HS-27A (cell line): ENCODE data around the gene ARHGAP26.

Experiments used
- DNase-seq: peaks from one replicate; pipeline ENCODE4 v3.0.0-alpha.2; 2012; ENCODE audit warnings: low read depth, missing footprints

ARHGAP26 gene

DNA sequence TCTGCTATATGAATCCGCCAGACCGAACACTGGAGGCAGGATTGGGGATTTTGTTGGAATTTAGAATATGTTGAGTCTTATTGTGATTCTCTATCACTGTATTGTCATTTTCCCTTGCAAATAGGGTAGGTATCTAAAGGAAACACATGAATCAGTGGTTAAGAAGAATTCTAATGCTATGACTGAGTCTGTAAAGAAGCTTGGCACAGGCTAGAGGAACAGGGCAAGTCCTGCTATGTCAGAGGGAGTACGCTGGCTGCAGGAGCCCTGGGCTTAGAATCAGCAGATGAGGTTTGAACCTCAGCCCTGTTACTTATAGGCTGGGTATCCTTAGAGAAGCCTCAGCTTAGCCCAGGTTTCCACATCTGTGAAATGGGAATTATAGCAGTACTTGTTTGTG lies 435.2 kb downstream of the ARHGAP26 start:
- peak; percentile 77 for DNase-seq

DNA sequence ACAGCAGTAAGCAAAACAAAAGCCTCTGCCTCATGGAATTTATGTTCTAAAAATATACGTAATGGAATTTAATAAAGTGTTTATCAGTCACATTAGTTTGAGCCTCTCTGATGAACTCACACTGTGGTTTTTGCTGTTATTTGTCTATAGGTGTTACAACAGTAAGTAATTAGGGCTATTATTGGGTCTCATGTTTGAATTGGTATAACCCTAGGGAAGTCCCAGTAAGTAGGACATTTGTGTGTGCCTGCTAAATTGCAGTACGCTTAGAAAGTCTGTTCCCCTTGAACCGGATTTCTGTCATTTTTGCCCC lies 435.7 kb downstream of the ARHGAP26 start:
- no peak for DNase-seq

- no peak for DNase-seq
Observed at GRCh38 chr5:143206196-143207053, 436.2 kb downstream of the ARHGAP26 start.

- DNase-seq: no peak
Observed at GRCh38 chr5:143207058-143207457, 436.9 kb downstream of the ARHGAP26 start.

GRCh38 chr5:143207563-143208364 lies 437.6 kb downstream of the ARHGAP26 start:
- DNase-seq: no peak

DNA sequence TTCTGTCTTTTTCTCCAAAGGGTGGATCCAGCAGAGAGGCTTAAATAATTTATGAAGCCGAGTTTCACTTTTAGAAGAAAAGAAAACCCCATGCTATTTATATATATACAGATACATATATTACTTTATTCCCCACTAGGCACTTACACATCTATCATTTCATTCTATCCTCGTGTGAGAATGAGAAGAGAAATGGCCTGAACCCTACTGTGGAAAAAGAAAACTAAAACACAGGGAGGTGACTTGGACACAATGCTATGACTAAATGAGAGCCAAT lies 438.1 kb downstream of the ARHGAP26 start:
- DNase-seq: no peak

DNA sequence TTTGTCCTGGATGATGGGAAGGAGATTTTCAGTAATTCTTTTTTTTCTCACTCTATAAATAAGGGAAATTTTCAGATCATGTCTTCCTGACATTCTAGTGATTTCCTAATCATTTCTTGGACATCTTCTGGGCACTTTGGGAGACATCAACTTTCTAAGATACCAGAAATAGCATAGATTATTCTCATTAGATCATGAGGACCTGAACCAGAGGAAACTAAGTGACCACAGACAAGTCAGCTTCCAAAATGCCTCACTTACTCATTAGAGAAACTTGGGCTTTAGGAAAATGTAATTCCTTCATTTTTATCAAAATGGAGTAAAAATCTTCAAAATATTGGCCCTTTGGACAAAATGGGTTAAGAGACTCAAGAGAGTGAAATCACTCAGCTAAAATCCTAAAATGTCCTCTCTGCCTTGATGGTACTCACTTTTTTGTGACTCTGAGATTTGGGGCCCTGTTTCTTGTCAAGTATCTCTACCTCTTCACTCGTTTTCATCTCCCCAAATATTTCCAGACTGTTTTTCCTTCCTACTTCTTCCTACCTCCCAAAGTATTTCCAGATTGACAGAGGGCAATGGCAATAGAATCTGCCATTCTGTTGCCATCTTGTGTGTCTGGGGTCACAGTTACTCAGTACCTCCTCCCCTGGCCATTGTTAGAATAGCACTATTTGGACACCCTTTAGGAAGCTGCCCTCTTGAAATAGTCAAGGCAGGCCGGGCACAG lies 438.8 kb downstream of the ARHGAP26 start:
- DNase-seq: no peak

DNA sequence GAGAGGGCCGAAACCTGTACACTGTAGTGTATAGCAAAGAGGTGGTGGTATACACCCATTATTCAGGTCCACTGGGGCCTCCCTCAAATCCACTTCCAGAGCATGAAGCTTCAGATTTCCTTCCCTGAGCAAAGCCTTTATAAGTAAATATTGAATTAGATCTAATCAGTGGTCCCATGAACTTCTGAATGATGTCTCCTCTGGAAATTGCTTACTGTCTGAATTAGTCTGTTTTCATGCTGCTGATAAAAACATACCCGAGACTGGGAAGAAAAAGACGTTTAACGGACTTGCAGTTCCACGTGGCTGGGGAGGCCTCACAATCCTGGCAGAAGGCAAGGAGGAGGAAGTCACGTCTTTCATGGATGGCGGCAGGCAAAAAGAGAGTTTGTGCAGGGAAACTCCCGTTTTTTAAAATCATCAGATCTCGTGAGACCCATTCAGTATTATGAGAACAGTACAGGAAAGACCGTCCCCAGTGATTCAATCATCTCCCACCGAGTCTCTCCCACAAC lies 439.8 kb downstream of the ARHGAP26 start:
- DNase-seq: no peak

DNA sequence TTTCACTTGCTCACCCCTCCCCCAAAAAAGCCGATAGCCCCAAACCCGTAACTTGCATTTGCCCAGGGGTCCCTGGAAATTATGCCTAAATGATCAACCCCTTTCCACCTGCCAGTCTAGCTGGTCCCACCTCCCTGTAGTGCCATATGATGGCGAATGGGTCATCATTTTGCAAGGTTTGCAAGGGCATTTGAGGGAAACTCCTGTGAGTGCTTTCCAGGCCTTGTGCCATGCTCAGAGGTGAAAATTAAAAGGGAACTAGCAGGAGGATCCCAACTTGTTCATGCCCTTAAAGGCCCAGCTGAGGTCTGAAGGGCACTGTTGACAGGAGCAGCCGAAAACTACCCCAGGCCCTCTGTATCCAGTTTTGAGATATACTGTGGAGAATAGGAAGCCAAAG lies 440.4 kb downstream of the ARHGAP26 start:
- no peak for DNase-seq

DNA sequence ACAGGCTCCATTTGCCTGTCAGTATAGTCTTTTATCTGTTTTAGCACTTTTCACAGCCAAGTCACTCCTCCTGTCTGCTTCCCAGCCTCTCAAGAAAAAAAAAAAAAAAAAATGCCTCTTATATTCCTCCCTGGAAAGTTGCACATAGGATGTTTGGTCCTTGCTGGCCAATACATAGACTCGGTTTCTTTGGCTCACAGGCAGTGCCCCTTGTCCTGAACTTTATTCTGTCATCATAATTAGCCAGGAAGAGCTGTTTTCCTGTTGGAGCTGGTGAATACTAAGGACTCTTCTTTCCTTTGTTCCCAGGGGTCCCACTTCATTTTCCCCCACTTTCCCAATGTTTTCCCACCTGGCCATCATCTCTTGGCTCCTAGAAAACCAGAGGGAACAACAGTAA lies 442.1 kb downstream of the ARHGAP26 start:
- DNase-seq: no peak

DNA sequence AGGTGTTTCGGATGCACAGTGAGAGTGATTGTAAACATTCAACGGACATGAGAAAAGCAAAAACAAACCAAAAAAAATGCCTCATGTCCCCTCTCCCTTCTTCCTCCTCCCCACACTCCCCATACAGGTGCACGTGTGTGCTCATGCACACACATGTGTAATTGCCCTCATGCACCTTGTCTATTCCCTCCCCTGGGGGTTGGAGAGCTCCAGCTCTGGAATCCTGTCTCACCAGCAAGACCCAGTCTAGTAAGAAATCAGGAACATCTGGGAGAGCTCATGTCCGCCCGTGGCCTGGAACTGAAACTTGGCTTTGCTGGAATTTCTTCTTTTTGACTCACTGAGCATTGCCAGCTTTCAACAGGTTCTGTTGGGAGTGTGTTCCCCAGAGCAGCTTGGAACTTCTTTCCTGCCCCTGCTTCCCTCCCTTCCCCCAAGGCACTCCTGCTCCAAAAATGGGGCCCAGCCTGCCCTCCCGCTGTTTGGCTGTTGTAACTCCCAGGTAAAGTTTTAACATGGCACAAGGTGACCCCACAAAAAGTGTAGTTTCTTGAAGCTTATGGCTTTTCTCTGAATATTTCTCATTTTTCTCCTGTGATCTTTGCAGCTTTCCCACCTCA lies 443.2 kb downstream of the ARHGAP26 start:
- DNase-seq: no peak

DNA sequence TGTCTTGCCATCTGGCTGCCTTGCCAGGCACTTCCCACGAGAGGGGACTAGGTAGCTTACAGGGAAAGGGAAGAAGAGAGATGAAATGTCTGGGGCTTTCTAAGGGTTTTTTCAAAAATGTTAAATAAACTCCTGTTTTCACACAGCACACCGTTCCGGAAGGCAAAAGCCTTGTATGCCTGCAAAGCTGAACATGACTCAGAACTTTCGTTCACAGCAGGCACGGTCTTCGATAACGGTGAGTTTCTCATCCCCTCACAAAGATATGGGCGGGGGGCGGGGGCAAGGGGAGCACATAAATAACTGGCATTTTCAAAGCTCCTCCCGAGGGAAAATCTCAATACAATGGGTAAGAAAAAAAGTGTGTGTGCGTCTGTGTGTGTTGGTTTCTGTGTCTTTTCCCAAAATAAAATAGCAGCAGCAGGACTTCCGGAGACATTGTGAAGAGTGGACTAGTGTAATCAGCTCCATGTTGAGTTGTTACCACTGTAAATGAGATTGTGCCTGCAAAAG lies 443.7 kb downstream of the ARHGAP26 start:
- no peak for DNase-seq

- no peak for DNase-seq
Observed at GRCh38 chr5:143214458-143214857, 444.3 kb downstream of the ARHGAP26 start.

DNA sequence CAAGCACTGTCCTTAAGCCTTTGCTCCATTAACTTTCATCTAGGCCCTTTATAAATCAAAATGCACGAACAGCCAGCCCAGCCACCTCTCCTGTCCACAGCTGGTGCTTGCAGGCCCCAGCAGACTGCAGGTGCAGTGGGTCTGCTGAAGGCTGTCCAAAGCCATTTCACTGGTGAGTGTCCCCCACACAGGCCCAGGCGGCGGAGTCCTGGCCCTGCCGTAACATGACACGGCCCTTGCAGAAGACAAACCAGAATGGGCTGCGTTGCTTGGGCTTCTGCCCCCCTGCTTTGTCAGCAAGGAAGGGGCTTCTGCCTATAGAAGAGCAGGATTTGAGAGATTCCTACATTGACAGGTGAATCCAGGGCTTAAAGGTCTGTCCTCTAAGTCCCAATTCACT lies 444.7 kb downstream of the ARHGAP26 start:
- no peak for DNase-seq

- DNase-seq: no peak
Observed at GRCh38 chr5:143215690-143216089, 445.5 kb downstream of the ARHGAP26 start.

GRCh38 chr5:143216211-143216610 lies 446.0 kb downstream of the ARHGAP26 start:
- no peak for DNase-seq

DNA sequence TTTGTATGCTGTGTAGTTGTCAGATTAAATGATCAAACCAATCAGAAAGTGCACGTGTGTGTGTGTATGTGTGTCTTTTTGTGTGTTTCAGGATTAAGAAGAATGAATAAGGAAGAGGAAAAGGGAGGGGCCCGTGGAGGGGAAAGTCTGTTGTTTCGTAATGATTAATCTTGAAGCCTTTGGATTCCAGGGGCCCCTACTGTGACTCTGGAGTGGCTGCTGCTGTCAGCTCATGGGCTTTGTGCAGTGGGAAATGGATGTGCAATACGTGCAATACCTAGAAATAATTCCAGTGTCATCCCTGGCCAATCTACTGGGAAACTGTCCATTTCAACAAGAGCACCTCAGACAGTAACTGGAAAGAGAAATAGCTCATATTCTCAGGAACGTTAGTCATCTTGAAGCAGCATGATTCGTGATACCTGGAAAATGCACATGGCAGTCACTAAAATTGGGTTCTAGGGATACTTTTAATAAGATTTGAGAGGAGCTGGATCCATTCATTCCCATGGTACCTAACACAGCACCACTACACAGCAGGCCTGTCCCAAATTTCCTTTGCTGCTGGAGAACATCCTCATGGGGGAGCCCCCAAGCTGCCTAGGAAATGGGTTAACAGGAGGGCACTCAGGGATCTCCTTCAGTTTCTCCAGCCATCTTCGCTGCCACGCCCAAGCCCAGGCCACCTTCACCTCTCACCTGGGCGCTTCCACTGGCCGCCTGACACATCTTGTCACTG lies 447.1 kb downstream of the ARHGAP26 start:
- DNase-seq: no peak

- DNase-seq: no peak
Observed at GRCh38 chr5:143217804-143218160, 447.6 kb downstream of the ARHGAP26 start.

GRCh38 chr5:143218517-143219170 lies 448.5 kb downstream of the ARHGAP26 start:
- DNase-seq: no peak

DNA sequence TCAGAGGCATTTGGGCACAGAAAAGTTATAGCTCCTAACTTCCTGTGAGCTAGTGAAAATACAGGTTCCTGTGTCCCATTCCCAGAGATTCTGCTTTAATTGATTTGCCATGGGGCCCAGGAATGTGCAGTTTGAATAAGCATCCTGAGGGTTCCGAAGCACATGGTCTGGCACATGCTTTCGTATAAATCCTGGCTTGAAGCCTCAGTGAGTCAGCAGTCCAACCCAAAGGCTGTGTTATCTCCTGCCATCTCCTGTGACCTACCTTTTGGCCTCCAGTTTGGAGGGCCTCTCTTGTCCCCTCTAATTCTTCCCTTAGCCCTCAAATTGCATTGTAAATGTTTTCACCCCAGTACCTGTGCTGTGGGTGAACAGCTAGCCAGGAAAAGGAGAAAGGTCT lies 449.5 kb downstream of the ARHGAP26 start:
- DNase-seq: no peak

DNA sequence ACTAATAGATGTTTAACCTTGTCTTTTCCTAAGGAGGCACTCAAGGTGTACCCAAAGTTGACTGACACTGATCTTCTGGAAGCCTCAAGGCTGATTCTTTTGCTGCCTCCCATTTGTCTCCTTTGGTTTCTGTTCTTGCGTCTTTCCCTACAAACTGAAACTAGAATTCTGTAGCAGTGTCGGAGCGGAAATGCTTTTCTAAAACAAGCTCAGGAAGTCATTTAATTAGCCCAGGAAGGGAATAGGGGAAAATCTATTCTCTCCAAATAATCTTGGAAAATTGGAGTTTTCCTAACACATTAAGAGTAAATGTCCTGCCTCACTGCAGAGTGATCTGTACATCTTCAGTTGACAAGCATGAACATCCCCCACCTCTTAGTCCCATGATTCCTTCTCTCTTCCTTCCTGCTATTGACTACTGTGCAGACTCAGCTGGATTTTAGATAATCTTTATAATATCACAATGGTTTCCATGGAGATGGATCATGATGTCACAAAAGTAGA lies 450.6 kb downstream of the ARHGAP26 start:
- DNase-seq: no peak
